Activated CD4-positive, CD25-positive, alpha-beta regulatory T cell treated with anti-CD3 and anti-CD28 coated beads, Interleukin-2, amount 50 U/mL, for 24 hours (primary cell): ENCODE data around the gene ADAMTS15.

Source experiments
- ATAC-seq, 2 donors: fragments of 150-1000 bp; cut with Tn5 transposase; one replicate each; pipeline ENCODE4 v1.10.0; 2021; ENCODE audit warnings: mild to moderate bottlenecking in 1 of 2, moderate library complexity in 1 of 2

The ADAMTS15 gene

DNA sequence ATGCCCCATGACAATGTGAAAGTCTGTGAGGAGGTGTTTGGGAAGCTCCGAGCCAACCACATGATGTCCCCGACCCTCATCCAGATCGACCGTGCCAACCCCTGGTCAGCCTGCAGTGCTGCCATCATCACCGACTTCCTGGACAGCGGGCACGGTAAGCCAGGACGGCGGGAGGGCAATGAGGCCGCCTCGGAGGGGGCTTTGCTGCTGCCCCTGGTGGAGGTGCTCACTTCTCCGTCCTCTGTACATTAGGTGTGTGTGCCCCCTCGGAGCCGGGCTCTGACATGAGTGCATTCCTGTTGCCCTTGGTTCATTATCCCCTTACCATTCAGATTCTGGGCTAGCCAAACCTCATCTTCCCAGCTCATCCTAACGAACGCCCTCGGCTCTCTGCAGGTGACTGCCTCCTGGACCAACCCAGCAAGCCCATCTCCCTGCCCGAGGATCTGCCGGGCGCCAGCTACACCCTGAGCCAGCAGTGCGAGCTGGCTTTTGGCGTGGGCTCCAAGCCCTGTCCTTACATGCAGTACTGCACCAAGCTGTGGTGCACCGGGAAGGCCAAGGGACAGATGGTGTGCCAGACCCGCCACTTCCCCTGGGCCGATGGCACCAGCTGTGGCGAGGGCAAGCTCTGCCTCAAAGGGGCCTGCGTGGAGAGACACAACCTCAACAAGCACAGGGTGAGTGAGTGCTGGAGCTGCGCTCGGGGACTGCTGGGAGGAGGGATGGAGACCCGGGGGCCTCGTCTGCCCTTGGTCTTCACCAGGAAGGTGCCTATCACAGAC is 13.8 kb downstream of the ADAMTS15 start:
- no peak for ATAC-seq

DNA sequence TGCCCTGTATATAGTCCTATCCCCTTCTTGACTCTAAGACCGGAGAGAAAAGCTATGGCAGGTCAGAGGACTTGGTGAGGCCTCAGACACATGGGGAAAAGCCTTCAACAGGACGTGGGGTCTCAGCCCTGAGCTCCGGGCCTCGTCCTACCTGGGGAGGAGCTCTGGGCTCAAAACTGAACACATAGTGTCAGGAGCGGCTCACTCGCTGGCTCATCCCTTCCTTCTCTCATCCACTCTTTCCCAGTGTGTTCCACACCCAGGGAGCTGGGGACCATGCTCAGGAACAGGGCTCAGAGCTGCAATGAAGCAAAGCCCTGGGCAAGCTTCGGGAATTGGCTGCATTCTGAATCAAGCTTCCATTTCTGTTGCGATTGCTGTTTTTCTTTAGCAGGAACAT is 14.5 kb downstream of the ADAMTS15 start:
- ATAC-seq: no peak

DNA sequence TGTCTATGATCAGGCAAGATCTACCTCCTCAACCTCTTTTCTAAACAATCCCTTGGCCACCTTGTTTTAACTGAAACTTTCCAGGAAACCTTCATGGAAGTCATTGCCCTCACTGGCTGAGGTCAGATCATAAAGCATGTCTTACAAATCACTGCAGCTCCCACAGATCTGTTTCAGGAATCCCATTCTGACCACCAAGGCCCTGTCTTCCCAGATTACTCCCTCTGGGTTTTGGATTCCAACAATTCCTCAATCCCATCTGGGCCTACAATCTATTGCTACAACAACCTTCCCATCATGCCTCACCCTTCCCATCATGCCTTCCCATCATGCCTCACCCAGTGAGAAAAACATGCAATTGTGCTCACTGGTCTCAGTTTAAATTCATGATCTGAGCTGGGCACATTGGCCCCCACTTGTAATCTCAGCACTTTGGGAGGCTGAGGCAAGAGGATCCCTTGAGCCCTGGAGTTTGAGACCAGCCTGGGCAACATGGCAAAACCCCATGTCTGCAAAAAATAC is 15.9 kb downstream of the ADAMTS15 start:
- ATAC-seq: no peak

DNA sequence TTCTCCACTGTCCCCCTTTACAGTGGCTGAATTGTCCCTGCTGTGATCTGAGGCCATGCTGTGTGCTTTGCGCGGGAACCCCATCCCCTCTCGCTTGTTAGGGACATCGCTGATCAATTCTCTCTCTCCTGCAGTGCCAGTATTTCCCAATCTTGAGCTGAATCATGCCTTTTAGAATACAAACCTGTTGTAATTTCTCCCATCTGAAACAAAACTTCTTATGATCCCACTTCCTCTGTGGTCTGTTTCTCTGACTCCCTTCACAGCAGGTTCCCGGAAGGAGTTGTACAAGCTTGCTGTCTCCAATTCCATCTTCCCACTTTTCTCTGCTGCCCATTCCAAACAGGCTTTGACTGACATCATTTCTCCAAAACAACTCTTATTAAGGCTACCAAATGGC is 16.8 kb downstream of the ADAMTS15 start:
- ATAC-seq: no peak

DNA sequence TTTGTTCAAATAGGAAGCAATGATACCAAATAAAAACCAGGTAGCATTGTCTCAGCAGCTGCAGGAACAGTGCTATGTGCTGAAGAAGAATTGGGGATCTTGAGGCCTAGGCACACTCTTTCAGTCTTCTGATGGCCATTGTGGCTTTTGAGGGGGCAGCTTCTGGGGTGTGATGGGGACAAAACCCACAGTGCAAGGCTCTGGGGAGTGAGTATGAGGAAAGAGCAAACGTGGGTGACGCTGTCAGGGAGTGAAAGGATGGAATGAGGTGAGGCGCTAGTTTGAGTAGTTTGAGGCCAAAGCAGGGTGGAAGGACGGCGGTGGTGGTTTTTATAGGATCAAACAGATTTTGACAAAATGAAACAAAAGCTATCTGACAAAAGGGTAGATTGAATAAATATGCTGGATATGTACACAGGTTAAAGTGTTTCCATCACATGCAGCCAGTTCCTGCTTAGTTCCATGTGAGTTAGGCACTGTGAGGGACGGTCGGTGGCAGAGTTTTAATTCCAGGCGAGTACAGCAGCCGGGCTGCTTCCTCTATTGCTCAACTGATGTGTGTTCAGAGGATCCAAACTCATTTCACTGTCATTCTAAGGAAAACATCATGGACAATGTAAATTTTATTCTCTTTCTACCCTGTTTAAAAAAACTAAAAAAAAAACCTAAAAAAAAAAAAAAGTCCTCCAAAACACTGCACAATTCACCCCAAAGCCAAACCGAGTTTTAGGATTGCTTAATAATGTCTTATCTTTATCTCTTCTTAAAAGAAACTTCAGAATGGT is 18.9 kb downstream of the ADAMTS15 start:
- ATAC-seq: no peak

DNA sequence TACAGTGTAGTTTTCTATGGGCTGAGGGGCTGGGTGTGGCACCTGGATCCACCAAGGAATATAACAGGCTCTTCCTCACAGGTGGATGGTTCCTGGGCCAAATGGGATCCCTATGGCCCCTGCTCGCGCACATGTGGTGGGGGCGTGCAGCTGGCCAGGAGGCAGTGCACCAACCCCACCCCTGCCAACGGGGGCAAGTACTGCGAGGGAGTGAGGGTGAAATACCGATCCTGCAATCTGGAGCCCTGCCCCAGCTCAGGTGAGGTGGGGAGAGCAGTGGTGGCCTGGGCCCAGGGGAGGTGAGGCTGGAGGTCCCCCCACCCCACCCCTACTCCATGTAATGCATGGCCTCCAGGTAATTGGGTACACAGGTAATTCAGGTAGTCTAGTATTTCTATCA is 20.7 kb downstream of the ADAMTS15 start:
- ATAC-seq: no peak

DNA sequence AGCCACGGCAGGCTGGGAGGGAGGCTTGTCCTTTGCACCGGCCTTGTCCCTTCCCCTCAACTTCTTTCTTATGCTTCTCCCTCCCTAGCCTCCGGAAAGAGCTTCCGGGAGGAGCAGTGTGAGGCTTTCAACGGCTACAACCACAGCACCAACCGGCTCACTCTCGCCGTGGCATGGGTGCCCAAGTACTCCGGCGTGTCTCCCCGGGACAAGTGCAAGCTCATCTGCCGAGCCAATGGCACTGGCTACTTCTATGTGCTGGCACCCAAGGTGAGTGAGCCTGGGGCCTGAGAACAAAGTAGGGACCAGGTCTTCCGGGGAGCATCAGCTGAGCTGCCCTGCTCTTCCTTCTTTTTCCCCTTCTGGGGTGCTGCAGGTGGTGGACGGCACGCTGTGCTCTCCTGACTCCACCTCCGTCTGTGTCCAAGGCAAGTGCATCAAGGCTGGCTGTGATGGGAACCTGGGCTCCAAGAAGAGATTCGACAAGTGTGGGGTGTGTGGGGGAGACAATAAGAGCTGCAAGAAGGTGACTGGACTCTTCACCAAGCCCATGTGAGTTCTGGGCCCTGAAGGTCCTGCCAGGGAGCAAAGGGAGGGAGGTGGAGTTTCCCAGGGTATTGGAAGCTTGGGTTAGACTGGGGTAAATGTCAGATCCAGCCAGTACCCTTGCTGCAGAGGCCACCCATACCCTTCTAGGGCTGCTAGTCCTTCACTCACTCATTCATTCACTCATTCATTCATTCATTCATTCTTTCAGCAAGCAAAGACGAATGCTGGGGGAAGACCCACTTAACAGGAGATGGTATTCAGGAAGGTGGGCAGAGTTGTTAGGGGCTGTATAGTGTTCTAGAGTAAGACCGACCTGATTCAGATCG is 22.6 kb downstream of the ADAMTS15 start:
- ATAC-seq: no peak

DNA sequence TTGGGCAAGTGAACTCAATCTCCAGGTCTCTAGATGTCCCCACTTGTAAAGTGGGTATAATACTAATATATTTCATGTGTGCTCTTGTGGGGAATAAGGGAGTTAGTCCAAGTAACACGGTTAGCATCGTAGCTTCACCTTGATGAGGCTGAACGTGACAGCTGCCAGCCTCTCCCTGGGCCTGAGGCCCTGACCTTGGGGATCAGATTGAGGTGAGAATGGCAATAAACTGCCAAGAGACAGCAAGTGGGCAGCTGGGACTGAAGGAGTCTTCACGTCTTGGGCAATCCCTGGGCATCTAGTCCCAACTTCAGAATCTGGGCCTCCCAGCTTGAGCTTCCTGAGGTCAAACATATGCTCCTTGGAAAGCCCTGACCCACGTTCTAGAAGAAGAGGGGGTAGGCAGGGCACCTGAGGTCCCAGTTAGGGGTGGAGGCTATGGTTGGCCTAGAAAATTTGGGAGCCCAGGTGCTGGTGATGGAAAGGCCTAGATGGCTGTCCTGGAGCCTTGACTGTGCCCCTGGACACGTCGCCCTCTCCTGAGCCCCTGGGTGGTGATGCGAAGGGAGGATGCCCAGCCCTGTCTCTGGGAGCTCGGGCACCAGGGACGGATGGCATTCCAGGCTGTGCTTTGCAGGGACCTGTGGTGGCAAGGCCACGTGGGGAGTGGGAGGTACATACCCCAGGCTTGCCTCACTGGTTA is 23.4 kb downstream of the ADAMTS15 start:
- no peak for ATAC-seq

DNA sequence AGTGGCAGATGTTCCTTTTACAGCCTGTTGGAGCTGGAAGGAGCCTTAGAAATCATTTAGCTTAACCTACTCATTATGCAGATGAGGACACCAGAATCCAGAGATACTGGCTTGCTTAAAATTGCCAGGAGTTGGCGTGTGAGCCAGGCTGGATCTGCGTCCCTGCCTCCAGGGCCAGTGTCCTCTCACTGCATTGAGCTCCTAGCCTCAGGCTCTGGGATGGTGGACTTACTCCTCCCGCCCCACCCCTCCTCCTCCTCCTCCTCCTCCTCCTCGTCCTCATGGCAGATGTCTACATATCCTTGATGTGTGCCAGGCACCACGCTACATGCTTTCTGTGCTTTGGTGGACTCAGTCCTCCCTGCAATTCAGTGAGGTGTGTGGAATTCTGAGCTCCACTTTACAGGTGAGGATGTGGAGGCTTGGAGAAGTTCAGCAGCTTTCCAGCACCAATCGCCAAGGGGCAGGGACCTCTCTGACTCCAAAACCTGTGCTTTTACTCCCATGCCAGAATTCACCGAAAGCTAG is 24.1 kb downstream of the ADAMTS15 start:
- ATAC-seq: no peak

DNA sequence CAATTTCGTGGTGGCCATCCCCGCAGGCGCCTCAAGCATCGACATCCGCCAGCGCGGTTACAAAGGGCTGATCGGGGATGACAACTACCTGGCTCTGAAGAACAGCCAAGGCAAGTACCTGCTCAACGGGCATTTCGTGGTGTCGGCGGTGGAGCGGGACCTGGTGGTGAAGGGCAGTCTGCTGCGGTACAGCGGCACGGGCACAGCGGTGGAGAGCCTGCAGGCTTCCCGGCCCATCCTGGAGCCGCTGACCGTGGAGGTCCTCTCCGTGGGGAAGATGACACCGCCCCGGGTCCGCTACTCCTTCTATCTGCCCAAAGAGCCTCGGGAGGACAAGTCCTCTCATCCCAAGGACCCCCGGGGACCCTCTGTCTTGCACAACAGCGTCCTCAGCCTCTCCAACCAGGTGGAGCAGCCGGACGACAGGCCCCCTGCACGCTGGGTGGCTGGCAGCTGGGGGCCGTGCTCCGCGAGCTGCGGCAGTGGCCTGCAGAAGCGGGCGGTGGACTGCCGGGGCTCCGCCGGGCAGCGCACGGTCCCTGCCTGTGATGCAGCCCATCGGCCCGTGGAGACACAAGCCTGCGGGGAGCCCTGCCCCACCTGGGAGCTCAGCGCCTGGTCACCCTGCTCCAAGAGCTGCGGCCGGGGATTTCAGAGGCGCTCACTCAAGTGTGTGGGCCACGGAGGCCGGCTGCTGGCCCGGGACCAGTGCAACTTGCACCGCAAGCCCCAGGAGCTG is 24.8 kb downstream of the ADAMTS15 start:
- peak in 1 of 2 donors; percentile 13 for ATAC-seq

DNA sequence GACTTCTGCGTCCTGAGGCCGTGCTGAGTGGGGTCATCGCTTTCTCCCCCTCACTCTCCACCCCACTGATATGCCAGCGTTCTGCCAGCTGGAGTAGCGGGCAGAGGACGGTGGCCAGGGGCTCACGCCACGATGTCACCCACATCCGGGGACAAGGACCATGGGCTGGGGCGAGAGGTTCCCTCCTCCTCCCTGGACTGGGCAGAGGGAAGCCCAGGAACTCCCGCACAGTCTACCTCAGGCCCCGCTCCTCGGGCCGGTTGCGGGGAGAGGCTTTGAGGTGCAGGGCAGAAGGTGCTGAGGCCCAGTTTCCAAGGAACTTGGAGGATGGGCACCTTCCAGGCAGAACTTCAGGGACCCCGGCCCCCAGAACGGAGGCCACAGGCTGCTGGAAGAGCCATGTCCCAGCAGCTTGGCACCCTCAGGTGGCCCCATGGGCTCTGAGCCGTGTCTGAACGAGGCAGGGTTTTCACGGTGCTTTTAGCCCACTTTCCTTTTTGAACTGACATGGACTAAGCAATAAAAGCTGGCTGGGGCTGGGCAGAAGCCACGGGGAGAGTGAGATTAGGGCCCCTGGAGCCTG is 25.4 kb downstream of the ADAMTS15 start:
- ATAC-seq: no peak

DNA sequence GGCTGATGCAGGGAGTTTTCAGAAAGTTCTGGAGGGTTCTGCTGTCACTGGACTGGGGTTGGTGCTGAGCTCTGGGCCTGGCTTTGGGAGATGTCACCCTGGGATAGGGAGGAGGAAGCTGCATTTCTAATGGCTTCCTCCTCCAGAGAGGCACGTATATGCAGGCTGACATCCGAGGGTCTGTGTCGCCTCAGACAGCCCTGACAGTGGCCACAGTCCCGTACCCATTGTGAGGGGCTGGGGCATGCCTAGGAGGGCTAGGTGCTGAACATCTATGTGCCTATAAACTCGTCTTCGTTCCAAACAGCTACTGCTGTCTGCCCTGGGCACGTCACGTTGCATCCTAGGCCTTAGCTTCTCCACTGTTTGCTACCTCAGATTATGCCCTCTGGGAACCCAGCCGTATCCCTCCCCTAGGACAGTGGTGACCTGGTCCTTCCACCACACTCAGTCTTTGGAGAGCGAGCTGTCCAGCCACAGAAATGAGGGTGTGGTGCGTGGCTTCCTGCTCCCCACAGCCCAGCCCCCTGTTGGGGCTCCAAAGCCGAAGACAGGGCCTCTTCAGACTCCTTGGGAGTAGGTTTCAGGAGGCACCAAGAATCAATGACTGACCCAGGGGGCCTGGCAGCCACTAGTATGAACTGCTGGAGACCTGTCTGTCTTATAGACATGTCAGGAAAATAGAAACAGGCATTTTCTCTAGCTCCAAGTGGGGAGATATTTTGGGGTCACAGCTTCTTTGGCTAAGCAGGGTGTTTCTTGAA is 26.4 kb downstream of the ADAMTS15 start:
- no peak for ATAC-seq

DNA sequence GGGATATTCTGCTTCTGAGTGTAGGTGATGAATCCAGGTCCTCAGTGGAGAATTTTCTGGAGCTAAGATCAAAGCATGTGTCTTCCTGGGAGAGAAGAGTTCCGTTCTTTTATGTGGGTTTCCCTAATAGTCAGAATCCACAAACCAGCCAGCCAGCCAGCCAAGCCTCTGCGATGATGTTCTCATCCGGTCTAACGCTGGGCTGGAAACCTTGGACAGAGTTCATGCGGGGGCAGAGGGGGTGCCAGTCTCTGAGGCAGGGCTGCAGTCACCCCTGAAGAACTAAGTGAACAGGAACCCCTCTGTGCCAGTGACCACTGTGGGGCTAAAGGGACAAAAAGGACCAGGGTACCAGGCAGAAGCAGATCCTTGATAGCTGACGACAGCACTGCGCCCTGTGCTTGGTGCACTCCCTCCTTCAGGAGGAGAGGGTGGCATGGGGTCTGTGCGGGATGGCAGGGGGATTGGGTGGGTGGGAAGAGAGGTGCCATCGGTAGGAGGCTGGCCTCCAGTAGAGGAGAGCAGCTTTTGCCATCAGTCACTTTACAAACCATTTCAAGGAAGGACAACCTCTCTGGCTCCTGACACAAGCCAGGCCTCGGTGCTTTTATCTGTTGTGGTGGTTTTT is 27.1 kb downstream of the ADAMTS15 start:
- ATAC-seq: no peak

DNA sequence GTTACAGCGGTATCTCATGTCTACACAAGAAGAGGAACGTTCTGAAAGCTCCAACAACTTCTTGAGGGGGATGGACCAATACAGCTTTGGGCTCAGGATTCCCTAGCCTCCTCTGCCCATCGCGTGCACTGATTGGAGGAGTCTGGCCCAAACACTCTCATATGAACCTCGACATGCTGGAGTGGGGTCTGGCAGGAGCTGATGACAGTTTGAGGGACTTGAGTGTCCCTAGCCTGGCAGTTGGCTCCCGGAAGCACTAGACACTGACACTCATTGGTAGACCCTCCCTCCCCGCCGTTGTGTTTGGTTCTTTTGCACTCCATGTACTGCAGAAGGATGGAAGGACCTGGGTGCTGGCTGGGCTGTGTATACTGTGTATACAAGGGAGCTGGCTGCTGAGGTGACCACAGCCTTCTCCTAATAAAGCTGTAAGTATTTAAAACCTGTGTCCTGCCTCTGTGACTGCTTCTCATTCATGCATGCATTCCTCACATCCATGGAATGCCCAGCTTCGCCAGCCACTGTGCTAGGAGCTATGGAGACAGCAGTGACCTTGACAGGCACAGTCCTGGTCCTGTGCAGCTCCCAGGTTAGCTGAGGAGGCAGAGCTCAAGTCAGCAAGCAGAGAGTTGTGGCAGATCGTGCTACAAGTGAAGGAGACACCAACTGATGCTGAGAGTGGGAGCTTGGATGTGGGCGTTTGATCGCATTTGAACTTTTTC is 27.9 kb downstream of the ADAMTS15 start:
- ATAC-seq: no peak

DNA sequence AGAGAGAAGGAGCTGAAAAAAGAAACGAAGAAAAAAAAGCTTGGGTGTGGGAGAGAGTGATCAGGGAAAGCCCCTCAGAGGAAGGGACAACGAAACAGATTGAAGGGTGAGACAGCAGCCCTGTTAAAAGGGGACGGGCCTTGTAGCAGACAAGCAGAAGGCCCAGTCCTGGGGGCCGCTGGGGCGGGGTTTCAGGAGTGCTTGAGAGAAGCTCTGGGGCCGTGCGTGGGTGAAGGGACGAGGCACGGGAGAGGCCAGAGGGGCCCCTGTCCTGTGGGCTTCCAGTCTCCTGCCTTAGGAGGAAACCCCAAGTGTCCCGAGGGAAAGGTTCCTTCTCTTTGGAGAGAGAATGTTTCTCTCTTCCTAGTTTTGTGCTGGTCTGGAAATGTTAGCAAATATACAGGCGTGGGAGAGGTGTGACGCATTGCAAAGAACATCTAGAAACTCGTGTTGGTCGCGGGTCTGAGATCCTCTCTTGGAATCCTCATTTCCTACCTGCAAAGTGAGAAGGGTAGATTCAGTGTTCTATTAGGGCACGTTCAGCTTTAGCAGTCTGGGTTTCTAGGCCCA is 28.6 kb downstream of the ADAMTS15 start:
- no peak for ATAC-seq

DNA sequence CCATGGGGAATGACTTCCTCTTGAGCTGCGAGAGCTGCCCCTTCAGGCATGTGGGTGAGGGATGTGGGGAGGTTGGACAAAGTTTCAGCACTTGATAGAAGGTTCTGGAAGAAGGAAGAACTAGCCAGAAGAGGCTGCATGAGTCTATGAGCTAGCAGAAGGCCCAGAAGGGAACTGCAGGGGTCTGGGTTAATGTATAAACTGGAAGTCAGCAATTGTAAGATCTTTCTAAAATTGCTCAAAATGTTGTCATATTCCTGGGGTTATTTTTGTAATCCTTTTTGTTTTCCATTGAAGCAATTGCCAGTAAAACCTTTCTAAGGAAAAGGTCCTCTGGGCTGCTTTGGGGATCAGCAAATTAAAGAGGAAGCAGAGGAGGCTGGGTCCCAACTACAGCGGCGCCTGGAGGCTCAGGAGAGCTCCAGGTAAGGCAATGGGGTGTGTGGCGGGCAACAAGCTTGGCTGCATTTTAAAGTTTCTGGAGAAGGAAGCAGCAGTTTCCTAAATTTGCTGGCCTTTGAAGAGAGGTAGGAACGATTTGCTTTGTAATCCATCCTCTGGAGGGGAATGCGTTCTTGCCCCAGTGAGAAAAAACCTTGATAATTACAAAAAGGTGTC is 29.2 kb downstream of the ADAMTS15 start:
- ATAC-seq: no peak

DNA sequence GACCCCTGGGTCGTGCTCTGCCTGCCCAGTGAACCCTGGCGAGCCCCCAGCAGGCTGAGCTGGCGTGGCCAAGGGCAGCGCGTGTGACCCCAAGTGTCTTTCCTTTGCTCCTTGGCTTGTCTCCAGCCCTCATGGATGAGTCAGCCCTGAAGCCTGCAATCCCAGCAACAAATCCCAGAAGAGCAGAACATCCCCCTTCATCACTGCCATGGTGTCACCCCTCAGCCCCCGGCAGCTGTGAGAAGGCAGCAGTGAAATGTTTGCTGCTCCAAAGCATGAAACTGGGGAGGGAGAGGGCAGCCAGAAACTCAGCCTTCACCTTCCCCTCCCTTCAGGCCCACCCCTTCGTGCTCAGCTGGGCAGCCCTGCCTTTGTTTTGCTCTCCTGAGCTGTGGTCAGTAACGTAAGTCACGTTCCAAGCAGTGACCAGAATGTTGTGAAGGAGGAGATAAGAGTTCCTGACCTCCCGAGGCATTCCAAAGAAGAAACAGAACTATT is 29.8 kb downstream of the ADAMTS15 start:
- ATAC-seq: no peak

DNA sequence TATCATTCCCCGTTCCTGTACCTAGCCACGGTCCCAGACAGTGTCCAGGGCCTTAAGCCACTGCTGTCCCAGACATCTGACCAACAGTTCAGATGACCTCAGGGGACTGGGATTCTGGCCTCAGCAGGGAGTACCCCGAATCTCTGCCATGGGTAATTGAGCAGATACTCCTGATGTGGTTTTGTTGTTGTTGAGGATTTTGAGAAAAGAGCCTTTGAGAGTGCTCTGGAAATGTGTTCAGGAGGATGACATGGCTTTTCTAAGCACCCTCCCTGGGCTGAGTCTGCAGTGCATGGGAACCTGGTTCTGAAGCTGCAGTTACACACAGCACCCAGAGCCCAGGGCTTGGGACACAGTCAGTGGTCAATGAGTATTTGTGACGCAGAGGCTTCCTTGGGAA is 30.4 kb downstream of the ADAMTS15 start:
- ATAC-seq: no peak
